CD4-positive, alpha-beta T cell treated with Interleukin-4 for 4 hours (primary cell): ENCODE data around the gene CPOX.
"Not testable (repeated sequence)": the region's sequence is repeated elsewhere in the genome, so short reads cannot be mapped to it uniquely, and the experiment has no call there.

ENCODE experiments used
- DNase-seq: peaks from one replicate; pipeline ENCODE4 v3.0.0-alpha.2; 2020

The CPOX gene

GRCh38 chr3:98561727-98562521 lies 31.5 kb downstream of the CPOX start:
- DNase-seq = peak; percentile 77

- no peak for DNase-seq
Observed at GRCh38 chr3:98560911-98561310, 32.5 kb downstream of the CPOX start.

- DNase-seq = not testable (repeated sequence)
Observed at GRCh38 chr3:98559769-98560168, 33.6 kb downstream of the CPOX start.

- DNase-seq = no peak
Observed at GRCh38 chr3:98558100-98558827, 35.1 kb downstream of the CPOX start.

- peak; percentile 83 for DNase-seq
Observed at GRCh38 chr3:98557324-98558010, 35.9 kb downstream of the CPOX start.

GRCh38 chr3:98556164-98557130 lies 37.0 kb downstream of the CPOX start:
- DNase-seq = peak; percentile 95

- DNase-seq = no peak
Observed at GRCh38 chr3:98555025-98555379, 38.4 kb downstream of the CPOX start.

GRCh38 chr3:98554580-98554979 lies 38.8 kb downstream of the CPOX start:
- no peak for DNase-seq

GRCh38 chr3:98553753-98554152 lies 39.7 kb downstream of the CPOX start:
- DNase-seq = no peak

GRCh38 chr3:98553021-98553563 lies 40.3 kb downstream of the CPOX start:
- peak; percentile 40 for DNase-seq

- DNase-seq = no peak
Observed at GRCh38 chr3:98552232-98553020, 41.0 kb downstream of the CPOX start.

- no peak for DNase-seq
Observed at GRCh38 chr3:98551754-98552153, 41.7 kb downstream of the CPOX start.

- DNase-seq = no peak
Observed at GRCh38 chr3:98551236-98551635, 42.2 kb downstream of the CPOX start.

- DNase-seq = no peak
Observed at GRCh38 chr3:98550833-98551232, 42.6 kb downstream of the CPOX start.

GRCh38 chr3:98548544-98548943 lies 44.9 kb downstream of the CPOX start:
- DNase-seq = no peak

- peak; percentile 65 for DNase-seq
Observed at GRCh38 chr3:98545940-98546339, 47.5 kb downstream of the CPOX start.

- DNase-seq = no peak
Observed at GRCh38 chr3:98542623-98543022, 50.8 kb downstream of the CPOX start.

- no peak for DNase-seq
Observed at GRCh38 chr3:98541695-98542094, 51.7 kb downstream of the CPOX start.

- peak; percentile 63 for DNase-seq
Observed at GRCh38 chr3:98540346-98540745, 53.1 kb downstream of the CPOX start.

- peak; percentile 43 for DNase-seq
Observed at GRCh38 chr3:98536456-98537017, 56.9 kb downstream of the CPOX start.

GRCh38 chr3:98534734-98535133 lies 58.7 kb downstream of the CPOX start:
- no peak for DNase-seq
